HCT116 (cell line): ENCODE results near the gene MYOT. TPM values are rescaled to one million over a fixed set of nuclear protein-coding genes. Genes with fewer than 3 reads are reported as not detected.

Experiments used
- ATAC-seq: fragments of 200-7000 bp; cut with Tn5 transposase; 2 replicates; pipeline ENCODE4 v1.9.1; 2020; ENCODE audit warnings: mild to moderate bottlenecking, moderate library complexity
- BruUV-seq: library from RNA; stranded (reverse); fragments of 400-500 nt; replicated peaks from 2 replicates; lab custom pipeline; 2021; lab: Mats Ljungman, UMichigan
- CTCF ChIA-PET: fragments of 300-600 bp; sonication (Branson Sonifier 250); formaldehyde crosslinking; loops from one replicate; lab custom pipeline; 2021; ENCODE audit warnings: antibody characterized with exemption; lab: Charles Lee
- POLR2A ChIA-PET: fragments of 300-600, 350-600 bp; sonication (Branson Sonifier 250); formaldehyde crosslinking; loops from one replicate; lab custom pipeline; 2021; ENCODE audit warnings: antibody characterized with exemption; lab: Charles Lee
- RAD21 ChIA-PET, 2 experiments: fragments of 300-600 bp; sonication (Branson Sonifier 250); formaldehyde crosslinking; loops; one replicate each; lab custom pipeline; 2023; ENCODE audit warnings: low total read pairs in 2 of 2; ENCODE audit not compliant: uncharacterized antibody in 2 of 2, unreplicated experiment in 2 of 2, low non-redundant PET in 1 of 2; lab: Charles Lee
- DNase-seq: peaks from one replicate; pipeline ENCODE4 v3.0.0-alpha.2; 2010; ENCODE audit warnings: low read depth, low spot score
- H2AFZ ChIP-seq: fragments of 200-600 bp; shearing (Covaris generic), sonication (generic); 2 replicates; pipeline ENCODE4 v1.6.1; 2017; ENCODE audit warnings: low read depth, mixed run types, mixed read lengths, antibody characterized with exemption, low read length; ENCODE audit not compliant: poor library complexity, severe bottlenecking
- H3K27ac ChIP-seq: 2 replicates; pipeline ENCODE4 v1.5.1; 2012; ENCODE audit warnings: low read depth, low read length
- H3K27me3 ChIP-seq: fragments of 200-600 bp; sonication (generic); 2 replicates; pipeline ENCODE4 v1.6.1; 2016; ENCODE audit warnings: mixed run types, low read length, mixed read lengths; ENCODE audit not compliant: insufficient read depth
- H3K36me3 ChIP-seq, 2 experiments: fragments of 200-500 bp in 1 of 2; fragments of 200-600 bp in 1 of 2; sonication (Bioruptor generic) in 1 of 2; sonication (generic) in 1 of 2; 2 replicates each; pipeline versions ENCODE4 v1.5.1 to v1.6.1; 2014 to 2016; ENCODE audit warnings: low read length in 2 of 2, inconsistent platforms in 1 of 2, mixed read lengths in 1 of 2, mixed run types in 1 of 2; ENCODE audit not compliant: insufficient read depth in 2 of 2, control insufficient read depth in 1 of 2
- H3K4me1 ChIP-seq, 2 experiments: fragments of 200-600 bp in 1 of 2; sonication (generic) in 1 of 2; 2 replicates each; pipeline versions ENCODE4 v1.5.1 to v1.6.1; 2012 to 2017; ENCODE audit warnings: low read length in 2 of 2, inconsistent platforms in 1 of 2, mild to moderate bottlenecking in 1 of 2, mixed read lengths in 1 of 2, mixed run types in 1 of 2, moderate library complexity in 1 of 2; ENCODE audit not compliant: insufficient read depth in 2 of 2, control insufficient read depth in 1 of 2
- H3K4me2 ChIP-seq: fragments of 200-600 bp; sonication (generic); 2 replicates; pipeline ENCODE4 v1.6.1; 2017; ENCODE audit warnings: mixed run types, low read length, mixed read lengths
- H3K4me3 ChIP-seq, 2 experiments: fragments of 200-600 bp in 1 of 2; sonication (generic) in 1 of 2; replicated peaks in 1 of 2; 2 replicates each; pipeline ENCODE4 v1.5.1; 2011 to 2016; ENCODE audit warnings: low read length in 2 of 2, control low read depth in 1 of 2, low read depth in 1 of 2, mild to moderate bottlenecking in 1 of 2, mixed read lengths in 1 of 2, mixed run types in 1 of 2
- H3K79me2 ChIP-seq: fragments of 200-600 bp; sonication (generic); 2 replicates; pipeline ENCODE4 v1.6.1; 2017; ENCODE audit warnings: mild to moderate bottlenecking, mixed run types, low read length, moderate library complexity, mixed read lengths; ENCODE audit not compliant: insufficient read depth
- H3K9ac ChIP-seq: fragments of 200-600 bp; sonication (generic); 2 replicates; pipeline ENCODE4 v1.6.1; 2016; ENCODE audit warnings: low read length, mixed read lengths
- H3K9me2 ChIP-seq: fragments of 200-600 bp; sonication (generic), shearing (Covaris generic); 2 replicates; pipeline ENCODE4 v1.6.1; 2017; ENCODE audit warnings: mixed run types, mild to moderate bottlenecking, moderate library complexity; ENCODE audit not compliant: insufficient read depth
- H3K9me3 ChIP-seq, 2 experiments: fragments of 200-500 bp in 1 of 2; fragments of 200-600 bp in 1 of 2; sonication (Bioruptor generic) in 1 of 2; sonication (generic) in 1 of 2; 2 replicates each; pipeline ENCODE4 v1.6.1; 2014 to 2017; ENCODE audit warnings: low read length in 2 of 2, mixed read lengths in 2 of 2, inconsistent platforms in 1 of 2, low read depth in 1 of 2, mild to moderate bottlenecking in 1 of 2, mixed run types in 1 of 2, moderate library complexity in 1 of 2; ENCODE audit not compliant: control insufficient read depth in 1 of 2, insufficient read depth in 1 of 2
- H4K20me1 ChIP-seq: fragments of 200-600 bp; sonication (generic), shearing (Covaris generic); 2 replicates; pipeline ENCODE4 v1.6.1; 2017; ENCODE audit warnings: mixed run types, mild to moderate bottlenecking, moderate library complexity; ENCODE audit not compliant: insufficient read depth
- EZH2phosphoT487 ChIP-seq: fragments of 200-600 bp; IDR thresholded peaks from 2 replicates; pipeline ENCODE4 v1.6.1; 2018; ENCODE audit warnings: antibody characterized with exemption, borderline replicate concordance
- JUND ChIP-seq: IDR thresholded peaks from 2 replicates; pipeline ENCODE4 v1.6.1; 2012
- POLR2AphosphoS5 ChIP-seq: IDR thresholded peaks from 2 replicates; pipeline ENCODE4 v1.6.1; 2011; ENCODE audit warnings: mild to moderate bottlenecking, low read depth, low read length, moderate library complexity
- RAD21 ChIP-seq: IDR thresholded peaks from 2 replicates; pipeline ENCODE4 v1.6.1; 2012; ENCODE audit warnings: low read depth, mild to moderate bottlenecking
- SIN3A ChIP-seq: IDR thresholded peaks from 2 replicates; pipeline ENCODE4 v1.6.1; 2012; ENCODE audit warnings: low read depth
- SRF ChIP-seq: IDR thresholded peaks from 2 replicates; pipeline ENCODE4 v1.6.1; 2012; ENCODE audit warnings: low read depth
- ZFX ChIP-seq: fragments of 450-650 bp; IDR thresholded peaks from 2 replicates; pipeline ENCODE4 v1.6.1; 2017
- ZNF274 ChIP-seq: fragments of 200-500 bp; sonication (Bioruptor generic); IDR thresholded peaks from 2 replicates; pipeline ENCODE4 v1.6.1; 2014; ENCODE audit warnings: mild to moderate bottlenecking, low read depth, low read length, inconsistent platforms
- intact Hi-C: fragments of 100-400 bp; cut with micrococcal nuclease; formaldehyde crosslinking; loops from 2 replicates; pipeline ENCODE4 v1.10.0; 2022
- total RNA-seq: library from RNA; stranded (reverse); gene quantifications from one replicate; pipeline ENCODE4 v1.2.1, GENCODE V29; 2021; ENCODE audit not compliant: unreplicated experiment
- TF ChIP-seq, protein P1 (sequence below): IDR thresholded peaks from 2 replicates; pipeline ENCODE4 v1.6.1; 2012
- TF ChIP-seq, protein P2 (sequence below): IDR thresholded peaks from 2 replicates; pipeline ENCODE4 v1.6.1; 2011; ENCODE audit warnings: mild to moderate bottlenecking, low read length, moderate library complexity; ENCODE audit not compliant: insufficient replicate concordance; ENCODE audit errors: extremely low read depth

Gene MYOT
- total RNA-seq, 1 experiment from 2014 or later, result not detected

DNA sequence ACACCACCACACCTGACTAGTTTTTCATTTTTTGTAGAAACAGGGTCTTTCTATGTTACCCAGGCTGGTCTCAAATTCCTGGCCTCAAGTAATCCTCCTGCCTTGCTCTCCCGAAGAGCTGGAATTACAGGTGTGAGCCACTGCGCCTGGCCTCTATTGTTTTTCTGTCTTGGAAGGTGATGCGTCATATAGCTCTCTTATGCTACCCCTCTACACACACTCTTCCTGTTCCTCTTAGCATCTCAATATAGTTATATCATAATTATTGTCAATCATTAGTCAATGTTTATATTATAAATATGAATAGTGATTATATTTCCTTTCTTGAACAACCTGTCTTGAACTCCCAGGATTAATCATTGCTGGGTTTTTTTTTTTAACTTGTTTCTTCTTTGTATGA lies 28.9 kb downstream of the MYOT start:
- BruUV-seq, result no TSS peak
- ATAC-seq, result no peak
- H3K4me1 ChIP-seq, result no peaks in the 10 kb centered on the region
- H3K4me2 ChIP-seq, result no peak overlapping the region
- H3K27ac ChIP-seq, result no peak overlapping the region
- H3K9me2 ChIP-seq, result no peaks in the 10 kb centered on the region; the same call in 1 of the 2 replicates
- DNase-seq, result no peak
- CTCF ChIA-PET, result no interaction called here
- H3K27me3 ChIP-seq, result no peaks in the 10 kb centered on the region
- TF ChIP-seq SIN3A (no peak), JUND (no peak), SRF (no peak), ZNF274 (no peak), POLR2AphosphoS5 (no peak), ZFX (no peak), RAD21 (no peak), EZH2phosphoT487 (no peak)
- TF ChIP-seq, protein P1, sequence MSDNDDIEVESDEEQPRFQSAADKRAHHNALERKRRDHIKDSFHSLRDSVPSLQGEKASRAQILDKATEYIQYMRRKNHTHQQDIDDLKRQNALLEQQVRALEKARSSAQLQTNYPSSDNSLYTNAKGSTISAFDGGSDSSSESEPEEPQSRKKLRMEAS, result no peak
- TF ChIP-seq, protein P2, sequence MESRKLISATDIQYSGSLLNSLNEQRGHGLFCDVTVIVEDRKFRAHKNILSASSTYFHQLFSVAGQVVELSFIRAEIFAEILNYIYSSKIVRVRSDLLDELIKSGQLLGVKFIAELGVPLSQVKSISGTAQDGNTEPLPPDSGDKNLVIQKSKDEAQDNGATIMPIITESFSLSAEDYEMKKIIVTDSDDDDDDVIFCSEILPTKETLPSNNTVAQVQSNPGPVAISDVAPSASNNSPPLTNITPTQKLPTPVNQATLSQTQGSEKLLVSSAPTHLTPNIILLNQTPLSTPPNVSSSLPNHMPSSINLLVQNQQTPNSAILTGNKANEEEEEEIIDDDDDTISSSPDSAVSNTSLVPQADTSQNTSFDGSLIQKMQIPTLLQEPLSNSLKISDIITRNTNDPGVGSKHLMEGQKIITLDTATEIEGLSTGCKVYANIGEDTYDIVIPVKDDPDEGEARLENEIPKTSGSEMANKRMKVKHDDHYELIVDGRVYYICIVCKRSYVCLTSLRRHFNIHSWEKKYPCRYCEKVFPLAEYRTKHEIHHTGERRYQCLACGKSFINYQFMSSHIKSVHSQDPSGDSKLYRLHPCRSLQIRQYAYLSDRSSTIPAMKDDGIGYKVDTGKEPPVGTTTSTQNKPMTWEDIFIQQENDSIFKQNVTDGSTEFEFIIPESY, result no peak
- no peaks in the 10 kb centered on the region for H4K20me1 ChIP-seq
- H3K79me2 ChIP-seq, result no peaks in the 10 kb centered on the region
- no peaks in the 10 kb centered on the region for H3K9me3 ChIP-seq
- POLR2A ChIA-PET, result no interaction called here
- no peak overlapping the region for H3K4me3 ChIP-seq
- H3K9ac ChIP-seq, result no peak overlapping the region
- RAD21 ChIA-PET, result interaction anchor here in 1 of 2 experiments (0.6 kb wide), 1 partner anchor 22 kb away, joined by 3 read pairs; no protein-coding TSS in a partner anchor
- no peak overlapping the region for H2AFZ ChIP-seq
- intact Hi-C loops, result no loop called here
- no peaks in the 10 kb centered on the region for H3K36me3 ChIP-seq
